ENCODE results near the gene PCDH15.
"Not testable (repeated sequence)": the region's sequence is repeated elsewhere in the genome, so short reads cannot be mapped to it uniquely, and the experiment has no call there.

The PCDH15 gene

DNA sequence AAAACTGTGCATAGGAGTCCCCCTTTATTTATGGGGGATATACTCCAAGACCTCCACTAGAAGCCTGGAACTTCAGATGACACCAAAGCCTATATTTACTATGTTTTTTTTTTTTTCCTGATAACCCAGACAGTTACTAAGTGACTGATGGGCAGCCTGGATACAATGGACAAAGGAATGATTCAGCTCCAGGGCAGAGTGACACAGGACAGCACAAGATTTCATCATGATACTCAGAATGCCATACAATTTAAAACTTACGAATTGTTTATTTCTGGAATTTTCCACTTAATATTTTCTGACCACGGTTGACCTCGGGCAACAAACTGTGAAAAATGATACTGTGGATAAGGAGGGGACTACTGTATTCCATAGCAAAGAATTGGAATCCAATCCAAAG, 843.6 kb downstream of the PCDH15 start:
- DNase-seq, result no peak

DNA sequence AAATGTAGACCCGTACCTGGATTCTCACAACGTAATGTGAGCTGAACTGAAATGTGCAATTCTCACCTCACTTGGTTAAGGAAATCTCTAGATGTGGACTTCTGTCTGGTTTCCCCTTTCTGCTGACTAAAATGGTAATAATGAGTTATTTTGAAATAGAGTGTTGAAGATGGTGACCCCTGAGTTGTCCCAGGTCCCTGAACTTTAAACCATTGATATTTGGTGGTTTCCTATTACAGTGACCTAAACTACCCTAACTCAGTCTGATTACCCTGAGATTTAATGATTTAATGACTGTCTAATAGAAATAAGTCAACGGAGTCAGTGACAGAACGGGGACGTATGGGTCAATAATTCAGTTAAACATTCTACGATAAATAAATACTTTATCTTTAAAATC, 845.9 kb downstream of the PCDH15 start:
- no peak for DNase-seq

DNA sequence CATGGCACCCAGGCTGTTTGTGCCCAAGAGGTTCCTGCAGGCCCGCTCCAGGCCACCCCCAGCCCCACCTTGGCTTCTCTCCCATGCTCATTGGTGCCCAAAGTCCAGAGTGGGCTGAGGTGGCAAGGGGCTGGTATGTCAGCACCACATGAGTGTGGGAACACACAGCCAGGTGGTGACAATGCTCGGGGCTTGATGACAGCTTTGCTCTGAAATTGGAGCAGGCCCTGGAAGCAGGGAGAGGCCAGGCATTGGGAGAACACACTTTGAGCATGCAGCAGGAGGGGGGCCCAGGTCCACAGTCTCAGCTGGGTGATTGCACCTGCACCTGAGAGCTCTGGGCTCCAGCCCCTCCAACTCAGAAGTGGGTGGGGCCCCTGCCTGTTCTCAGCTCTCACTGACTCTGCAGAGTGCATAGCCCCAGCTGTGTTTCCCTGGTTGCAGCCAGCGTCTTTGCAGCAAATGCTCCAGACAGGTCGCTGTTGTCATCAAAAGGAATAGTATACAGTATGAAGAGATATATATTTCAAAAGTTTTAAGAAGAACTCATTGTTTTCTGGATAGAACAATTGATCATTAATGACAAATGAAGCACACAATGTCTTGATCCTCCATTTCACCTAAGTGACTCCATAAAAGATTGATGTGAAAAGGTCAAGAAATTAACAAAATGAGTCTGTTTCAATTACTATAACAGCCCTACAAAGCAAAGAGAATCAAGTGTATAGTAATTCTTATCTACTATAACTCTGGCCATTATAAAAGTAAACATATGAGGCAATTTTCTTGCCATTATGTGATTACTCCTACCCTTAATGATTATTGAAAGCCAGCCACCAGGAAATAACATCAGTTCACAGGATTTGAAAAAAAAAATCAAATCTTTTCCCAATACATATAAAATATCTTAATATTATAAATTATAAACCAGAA, 848.1 kb downstream of the PCDH15 start:
- no peak for DNase-seq

DNA sequence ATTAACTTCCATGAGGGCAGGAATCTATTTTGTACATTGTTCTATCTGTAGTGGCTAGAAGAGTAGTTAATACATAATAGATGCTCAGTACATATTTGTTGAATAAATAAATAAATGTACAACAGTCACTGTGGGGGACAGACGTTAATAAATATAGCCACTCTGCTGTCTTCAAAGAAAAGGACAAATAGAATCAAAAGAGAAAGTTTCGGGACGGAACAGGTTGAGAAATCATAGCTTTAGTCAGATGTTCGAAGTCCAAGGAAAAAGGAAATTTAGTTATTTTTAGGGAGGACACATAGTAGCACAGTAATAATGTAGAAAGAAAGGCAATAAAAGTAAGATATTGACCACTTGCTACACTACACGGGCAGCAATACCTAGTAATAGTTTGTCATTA, 861.4 kb downstream of the PCDH15 start:
- DNase-seq, result no peak

DNA sequence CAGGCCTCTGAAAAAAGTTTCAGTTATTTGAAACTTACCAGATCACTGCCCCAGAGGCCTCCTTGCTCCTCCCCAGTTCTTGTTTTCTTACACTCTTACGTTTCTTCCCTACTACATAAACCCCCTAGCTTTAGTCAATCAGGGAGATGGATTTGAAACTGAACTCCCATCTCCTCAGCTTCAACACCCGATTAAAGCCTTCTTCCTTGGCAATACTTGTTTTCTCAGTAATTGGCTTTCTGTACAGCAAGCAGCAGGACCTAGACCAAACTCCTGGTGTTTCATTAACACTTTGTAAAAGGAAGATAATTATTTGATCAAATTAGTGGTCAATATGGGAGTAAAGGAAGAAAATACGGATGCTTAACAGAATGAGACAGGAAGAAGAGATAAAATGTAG, 870.4 kb downstream of the PCDH15 start:
- DNase-seq, result no peak

DNA sequence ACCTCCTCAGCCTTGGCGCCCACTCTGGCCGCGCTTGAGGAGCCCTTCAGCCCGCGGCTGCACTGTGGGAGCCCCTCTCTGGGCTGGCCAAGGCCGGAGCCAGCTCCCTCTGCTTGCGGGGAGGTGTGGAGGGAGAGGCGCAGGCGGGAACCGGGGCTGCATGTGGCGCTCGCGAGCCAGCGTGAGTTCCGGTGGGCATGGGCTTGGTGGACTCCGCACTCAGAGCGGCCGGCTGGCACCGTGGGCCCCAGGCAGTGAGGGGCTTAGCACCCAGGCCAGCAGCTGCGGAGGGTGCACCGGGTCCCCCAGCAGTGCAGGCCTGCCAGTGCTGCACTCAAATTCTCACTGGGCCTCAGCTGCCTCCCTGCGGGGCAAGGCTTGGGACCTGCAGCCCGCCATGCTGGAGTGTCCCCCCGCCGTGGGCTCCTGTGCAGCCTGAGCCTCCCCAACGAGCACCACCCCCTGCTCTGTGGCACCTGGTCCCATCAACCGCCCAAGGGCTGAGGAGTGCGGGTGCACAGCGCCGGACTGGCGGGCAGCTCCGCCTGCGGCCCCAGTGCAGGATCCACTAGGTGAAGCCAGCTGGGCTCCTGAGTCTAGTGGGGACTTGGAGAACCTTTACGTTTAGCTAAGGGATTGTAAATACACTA, 876.9 kb downstream of the PCDH15 start:
- not testable (repeated sequence) for DNase-seq

DNA sequence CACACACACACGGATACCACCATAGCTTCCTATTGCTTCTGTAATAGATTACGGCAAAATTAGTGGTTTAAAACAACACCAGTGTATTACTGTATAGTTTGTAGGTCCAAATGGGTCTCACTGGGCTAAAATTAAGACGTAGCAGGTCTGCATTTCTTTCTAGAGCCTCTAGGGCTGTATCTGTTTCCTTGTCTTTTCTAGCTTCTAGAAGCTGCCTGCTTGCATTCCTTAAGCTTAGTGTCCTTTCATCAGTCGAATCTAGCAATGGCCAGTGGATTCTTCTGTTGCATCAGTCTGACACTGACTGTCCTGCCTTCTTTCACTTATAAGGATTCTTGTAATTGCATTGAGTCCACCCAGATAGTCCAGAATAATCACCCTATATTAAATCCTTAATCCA, 882.3 kb downstream of the PCDH15 start:
- DNase-seq, result no peak

DNA sequence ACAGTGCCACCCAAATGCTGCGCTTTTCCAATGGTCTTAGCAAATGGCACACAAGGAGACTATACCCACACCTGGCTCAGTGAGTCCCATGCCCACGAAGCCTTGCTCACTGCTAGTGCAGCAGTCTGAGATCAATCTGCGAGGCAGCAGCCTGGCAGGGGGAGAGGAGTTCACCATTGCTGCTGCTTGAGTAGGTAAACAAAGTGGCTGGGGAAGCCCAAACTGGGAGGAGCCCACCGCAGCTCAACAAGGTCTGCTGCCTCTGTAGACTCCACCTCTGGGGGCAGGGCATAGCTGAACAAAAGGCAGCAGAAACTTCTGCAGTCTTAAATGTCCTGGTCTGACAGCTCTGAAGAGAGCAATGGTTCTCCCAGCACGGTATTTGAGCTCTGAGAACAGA, 891.2 kb downstream of the PCDH15 start:
- DNase-seq, result no peak

DNA sequence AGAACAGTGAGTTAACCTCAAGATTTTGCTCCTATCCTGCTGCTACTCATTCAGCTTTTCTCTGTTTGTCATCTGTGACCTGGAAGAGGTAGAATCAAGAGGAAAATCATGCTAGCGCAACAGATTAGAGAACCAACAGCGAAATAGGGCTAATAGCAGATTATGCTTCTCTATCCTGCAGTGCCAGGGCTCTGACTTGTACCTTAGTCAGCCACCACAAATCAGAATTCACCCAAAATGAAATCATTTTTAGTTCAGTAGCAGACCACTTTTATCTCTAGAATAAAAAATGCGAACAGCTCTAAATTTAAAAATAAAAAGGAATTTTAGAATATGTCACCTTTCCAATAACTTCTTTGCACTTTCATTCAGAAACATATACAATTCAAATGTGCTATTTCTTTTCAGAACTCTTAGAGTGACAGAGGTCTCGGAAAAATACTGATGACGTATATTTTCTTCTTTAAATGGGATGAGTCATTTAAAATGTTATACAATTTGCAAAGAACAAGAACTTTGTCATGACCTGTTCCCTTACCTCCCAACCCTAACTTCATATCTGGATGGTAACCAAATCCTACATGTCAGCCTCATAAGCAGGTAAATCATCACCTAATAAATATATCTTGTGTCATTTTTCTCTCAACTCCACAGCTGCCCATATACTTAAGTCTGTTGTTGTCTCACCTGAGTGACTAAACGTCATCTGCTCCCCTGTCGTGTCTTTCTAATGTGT, 896.4 kb downstream of the PCDH15 start:
- DNase-seq, result no peak

DNA sequence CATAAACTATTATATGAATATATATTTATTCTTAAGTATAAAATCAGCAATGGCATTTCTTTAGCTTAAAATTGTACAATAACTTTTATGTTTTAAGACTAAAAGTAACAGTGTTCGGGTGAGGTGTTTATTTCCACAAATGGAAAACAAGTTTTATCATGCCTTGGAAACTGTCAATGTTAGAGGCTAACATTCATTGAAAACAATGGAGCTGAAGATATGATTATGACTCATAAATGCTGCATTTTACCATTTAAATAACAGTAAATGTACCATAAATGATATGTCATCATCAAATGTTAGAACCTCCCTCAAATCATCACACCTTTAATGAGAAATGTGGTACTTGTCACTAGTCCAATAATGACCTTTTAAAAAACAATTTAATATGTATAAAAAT, 897.3 kb downstream of the PCDH15 start:
- DNase-seq, result no peak

DNA sequence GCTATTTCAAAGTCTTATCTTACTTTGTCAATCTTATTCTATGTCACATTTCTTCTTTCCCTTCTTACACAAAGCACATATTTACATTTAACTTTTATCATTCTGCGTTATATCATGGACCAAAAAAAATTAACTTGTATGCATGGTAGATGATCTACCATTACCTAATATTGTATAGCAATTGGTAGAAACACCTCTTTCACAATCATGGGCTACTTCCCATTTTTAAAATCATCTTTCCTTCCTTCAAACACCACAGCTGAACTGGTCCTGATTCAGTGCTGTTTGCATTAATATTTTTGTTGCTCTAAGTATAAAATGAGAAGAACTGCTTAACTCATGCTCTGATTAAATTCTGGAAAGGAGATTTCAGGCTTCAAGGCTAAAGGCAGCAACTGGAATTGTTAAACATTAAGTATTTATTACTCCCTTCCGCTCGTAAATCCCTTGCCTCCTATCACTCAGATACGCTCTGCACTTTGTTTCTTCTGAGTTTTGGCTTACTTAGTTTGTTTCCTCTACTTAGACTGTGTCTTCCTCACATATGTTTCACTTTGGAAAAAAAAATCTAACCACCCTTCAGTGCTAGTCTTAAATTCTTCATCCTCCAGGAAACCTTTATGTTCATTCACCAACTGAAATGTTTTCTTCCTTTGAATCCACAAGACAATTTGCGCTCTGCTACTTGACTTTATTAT, 901.4 kb downstream of the PCDH15 start:
- no peak for DNase-seq

DNA sequence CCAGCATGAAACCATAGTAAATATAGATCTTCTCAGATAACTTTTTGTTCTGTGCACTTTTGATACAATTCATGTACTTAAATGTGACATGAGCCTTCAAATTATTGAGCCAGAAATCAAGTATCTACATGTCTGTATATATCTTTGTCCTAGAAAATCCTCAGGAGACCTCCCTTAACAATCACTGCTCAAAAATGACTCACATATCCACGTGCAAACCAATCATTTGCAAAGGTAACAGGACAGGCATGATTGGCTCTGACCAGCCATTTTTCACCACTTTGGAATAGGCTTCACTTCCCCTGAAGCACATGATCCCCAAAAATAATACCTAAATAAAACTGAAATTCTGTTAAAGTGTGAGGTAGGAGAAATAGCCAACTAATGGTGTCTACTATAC, 902.5 kb downstream of the PCDH15 start:
- DNase-seq, result no peak

DNA sequence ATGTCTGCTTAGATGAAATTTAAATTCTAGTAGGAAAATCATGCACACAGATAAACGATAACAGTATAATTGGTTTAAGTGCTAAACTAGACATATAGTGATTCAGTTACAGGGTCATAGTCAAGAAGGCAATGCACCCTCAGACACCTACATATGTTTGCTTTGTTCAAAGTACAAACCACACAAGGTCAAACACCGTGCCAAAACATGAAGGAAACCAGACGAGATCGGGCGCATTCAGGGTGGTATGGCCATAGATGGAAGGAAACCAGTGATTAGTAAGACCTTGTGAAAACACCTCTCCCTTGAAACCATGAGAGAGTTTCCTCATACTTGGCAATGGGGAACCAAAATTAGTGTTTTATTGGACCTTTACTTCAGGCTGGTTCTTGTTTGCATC, 906.9 kb downstream of the PCDH15 start:
- no peak for DNase-seq

DNA sequence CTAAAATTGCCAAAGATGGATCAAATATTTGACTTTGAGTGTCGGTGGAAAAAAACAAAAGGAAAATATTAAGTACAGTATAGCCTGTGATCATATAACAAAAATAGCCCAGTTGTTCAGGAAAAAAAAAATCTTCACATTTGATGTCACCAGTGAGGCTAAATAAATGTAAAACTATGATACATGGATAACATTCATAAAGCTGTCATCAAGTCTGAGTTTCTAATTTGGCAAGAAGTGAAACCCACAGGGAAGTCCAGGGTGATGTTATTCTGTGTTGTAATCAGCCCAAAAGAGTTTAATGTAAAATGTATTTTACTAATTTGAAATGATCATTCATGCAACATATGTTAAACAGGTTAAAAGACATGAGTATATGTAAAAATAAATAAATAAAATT, 908.0 kb downstream of the PCDH15 start:
- no peak for DNase-seq

DNA sequence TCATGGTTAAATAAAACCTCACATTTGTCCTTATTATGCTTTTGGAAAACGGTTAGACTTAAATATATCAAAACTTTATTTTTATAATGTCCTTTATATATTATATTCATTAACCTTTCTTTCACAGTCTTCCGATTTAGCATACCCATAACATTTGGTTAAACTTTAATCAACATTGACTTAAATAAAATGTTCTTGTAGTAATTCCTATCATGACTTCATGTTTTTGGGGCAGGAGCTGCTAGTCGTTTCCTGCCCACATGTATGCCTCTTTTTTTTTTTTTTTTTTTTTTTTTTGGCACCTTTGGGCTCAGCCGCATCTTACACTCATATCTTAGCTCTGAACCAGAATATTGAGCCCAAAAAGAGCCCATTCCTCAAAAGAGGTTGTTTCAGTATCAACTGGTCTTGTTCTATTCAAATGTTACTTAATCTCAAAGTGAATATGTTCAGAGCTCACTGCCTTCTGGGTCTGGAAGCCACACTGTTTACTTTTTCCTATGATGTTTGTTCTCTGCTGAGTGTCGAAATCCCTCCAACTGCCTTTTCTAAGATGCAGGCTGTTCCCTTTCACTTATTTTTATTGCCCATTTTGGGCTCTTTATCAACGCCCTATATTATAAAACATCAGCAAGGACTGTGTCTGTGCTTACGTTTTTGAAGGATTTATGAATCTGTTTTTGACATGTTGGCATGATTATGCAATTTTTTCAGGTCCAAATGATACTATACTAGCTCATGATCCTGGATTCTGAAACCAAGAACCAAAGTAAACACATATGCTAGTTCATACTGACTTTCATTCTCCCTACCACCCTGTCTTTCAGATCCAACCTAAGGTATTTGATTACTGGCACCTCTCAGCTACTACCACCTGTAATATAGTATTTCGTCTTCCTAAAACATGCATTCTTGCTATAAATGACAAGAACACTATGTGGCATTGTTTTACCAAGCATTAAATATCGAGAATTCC, 914.4 kb downstream of the PCDH15 start:
- no peak for DNase-seq

DNA sequence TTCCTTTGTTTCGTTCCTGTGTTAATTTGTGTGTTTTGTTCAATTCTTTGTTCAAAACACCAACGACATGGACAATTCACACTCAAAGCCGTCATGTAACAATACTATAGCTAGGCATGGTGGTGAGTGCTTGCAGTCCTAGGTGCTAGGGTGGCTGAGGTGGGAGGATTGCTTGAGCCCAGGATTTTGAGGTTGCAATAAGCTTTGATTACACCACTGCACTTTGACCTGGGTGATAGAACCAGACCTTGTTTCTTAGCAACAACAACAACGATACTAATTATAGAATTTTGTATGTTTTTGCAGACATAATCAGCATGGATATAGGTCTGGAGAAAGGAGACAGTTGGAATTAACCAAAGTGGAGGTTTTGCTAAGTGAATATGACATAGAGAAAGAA, 936.2 kb downstream of the PCDH15 start:
- DNase-seq, result no peak

DNA sequence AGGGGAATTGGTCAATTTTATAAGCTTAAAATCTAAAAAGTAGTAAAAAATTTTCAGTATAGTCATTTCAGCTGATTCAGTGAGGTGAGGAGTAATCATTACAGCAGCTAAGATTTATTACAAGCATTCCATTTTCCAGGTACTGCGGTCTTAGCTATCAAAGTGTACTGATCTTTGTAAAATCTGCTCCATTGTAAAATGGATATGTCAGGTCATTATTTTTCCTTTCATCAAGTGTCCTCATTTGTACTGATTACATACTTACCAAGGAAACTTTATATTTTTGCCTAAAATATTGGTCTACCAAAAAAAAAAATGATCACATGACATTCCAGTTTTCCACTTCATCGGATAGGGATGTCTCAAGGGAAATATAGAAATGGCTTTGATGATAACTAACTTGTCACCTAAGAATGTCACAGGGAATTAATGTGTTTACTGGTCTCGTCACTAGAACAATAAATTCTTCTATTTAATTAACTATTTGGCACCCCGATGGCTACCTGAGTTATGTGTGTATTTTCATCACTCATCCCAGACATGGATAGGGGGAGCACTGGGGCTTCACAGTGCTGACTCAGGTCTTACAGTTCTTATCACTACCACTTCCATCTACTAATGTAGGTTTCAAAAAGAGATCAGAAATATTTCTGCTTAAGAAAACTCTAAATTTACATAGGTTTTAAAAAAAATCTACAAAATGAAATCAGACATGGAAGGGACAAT, 948.4 kb downstream of the PCDH15 start:
- no peak for DNase-seq

DNA sequence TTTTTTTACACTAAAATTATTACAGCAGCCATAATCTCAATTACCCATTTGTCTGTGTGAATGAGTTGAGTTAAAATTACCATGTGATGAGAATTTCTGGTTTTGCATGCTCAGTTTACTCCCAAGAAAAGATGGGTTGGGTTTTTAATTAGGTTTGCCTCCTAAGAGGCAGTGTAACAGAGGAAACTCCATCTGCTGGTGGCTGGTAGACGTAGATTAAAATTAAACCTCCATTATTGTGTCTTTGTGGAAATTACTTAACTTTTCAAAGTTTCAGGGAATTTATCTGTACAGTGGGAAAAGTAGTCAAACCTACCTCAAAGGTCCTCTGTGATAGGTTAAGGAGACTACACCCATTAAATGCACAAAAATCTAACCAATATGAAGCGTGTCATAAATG, 954.2 kb downstream of the PCDH15 start:
- DNase-seq, result no peak

DNA sequence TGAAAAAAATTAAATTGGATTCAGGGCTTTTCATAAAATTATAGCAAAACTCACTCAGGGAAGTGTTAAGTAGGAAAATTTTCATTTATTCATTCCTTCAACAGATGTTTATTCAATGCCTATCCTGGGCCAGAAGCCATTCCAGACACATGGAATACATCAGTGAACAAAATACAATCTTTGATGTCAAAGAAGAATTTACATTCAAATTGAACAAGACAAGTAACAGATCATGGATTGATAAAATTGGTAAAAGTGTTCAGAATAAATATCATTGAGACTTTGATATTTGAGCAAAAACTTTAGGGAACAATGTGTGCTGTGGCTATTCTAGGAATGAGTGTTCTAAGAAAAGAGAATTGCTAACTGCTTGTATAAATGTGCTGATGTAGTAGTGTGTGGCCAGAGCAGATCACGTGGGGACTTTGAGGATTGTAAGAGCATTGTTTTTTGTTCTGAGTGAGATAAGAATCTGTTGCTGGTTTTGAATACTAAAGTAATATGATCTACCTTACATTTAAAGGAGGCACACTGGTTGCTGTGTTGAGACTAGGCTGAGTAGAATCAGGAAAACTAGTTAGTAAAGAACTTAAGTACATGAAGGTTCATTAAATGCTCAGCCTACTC, 957.2 kb downstream of the PCDH15 start:
- DNase-seq, result no peak

DNA sequence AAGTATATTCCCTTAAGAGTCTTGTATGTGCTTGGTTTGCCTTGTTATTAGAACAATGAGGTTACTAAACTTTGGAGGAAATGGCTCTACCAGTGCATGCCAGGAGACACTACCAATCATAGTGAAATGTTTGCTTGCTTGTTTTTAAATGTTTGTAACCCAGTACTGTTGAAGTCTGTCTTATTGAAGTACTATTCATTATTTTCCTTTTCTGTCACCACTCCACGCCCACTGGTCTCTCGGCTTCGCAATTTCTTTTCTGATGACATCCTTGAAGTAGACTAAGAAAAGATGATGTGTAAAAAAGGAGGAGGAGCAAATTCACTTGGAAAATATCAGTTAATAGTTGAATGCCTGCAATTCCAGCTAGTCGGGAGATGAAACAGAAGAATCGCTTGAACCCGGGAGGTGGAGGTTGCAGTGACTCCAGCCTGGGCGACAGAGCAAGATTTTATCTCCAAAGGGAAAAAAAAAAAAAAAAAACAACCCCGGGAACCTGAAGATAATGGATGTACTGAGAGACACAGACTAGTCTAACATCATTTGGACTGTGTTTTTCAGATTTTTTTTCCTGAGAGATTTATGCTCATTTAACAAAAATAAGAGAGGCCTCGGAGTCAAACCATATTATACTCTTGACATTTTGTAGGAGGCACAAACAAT, 959.4 kb downstream of the PCDH15 start:
- DNase-seq, result no peak

Data from fibroblast of skin of scalp (primary cell).